Putamen (tissue), 1 donor: Measurements from ENCODE around the gene DNAI2.

Source experiments
- DNase-seq: peaks from one replicate; pipeline ENCODE4 v3.0.0-alpha.2; 2016; ENCODE audit warnings: low spot score

The DNAI2 gene

GRCh38 chr17:74274060-74274708 is at the start of gene DNAI2:
Gene DNAI2, plus strand, starts transcription at chr17:74274234. Its CDS starts 7,584 bp downstream, at chr17:74281818.
- DNase-seq: no peak

- no peak for DNase-seq
Observed at GRCh38 chr17:74224959-74225725, 48.9 kb upstream of the DNAI2 start.

GRCh38 chr17:74226252-74226651 is 47.8 kb upstream of the DNAI2 start:
- no peak for DNase-seq

GRCh38 chr17:74227271-74228080 is 46.6 kb upstream of the DNAI2 start:
- no peak for DNase-seq

GRCh38 chr17:74228306-74228978 is 45.6 kb upstream of the DNAI2 start:
- DNase-seq: no peak

GRCh38 chr17:74230896-74231295 is 43.1 kb upstream of the DNAI2 start:
- no peak for DNase-seq

- no peak for DNase-seq
Observed at GRCh38 chr17:74231928-74232907, 41.8 kb upstream of the DNAI2 start.

- no peak for DNase-seq
Observed at GRCh38 chr17:74233937-74234336, 40.1 kb upstream of the DNAI2 start.

- DNase-seq: no peak
Observed at GRCh38 chr17:74234486-74234885, 39.5 kb upstream of the DNAI2 start.

GRCh38 chr17:74235040-74235581 is 38.9 kb upstream of the DNAI2 start:
- DNase-seq: peak; percentile 87

GRCh38 chr17:74235911-74236371 is 38.1 kb upstream of the DNAI2 start:
- no peak for DNase-seq

GRCh38 chr17:74237321-74237720 is 36.7 kb upstream of the DNAI2 start:
- no peak for DNase-seq

- DNase-seq: no peak
Observed at GRCh38 chr17:74239172-74239571, 34.9 kb upstream of the DNAI2 start.

GRCh38 chr17:74240618-74241205 is 33.3 kb upstream of the DNAI2 start:
- no peak for DNase-seq

- peak; percentile 57 for DNase-seq
Observed at GRCh38 chr17:74241431-74241830, 32.6 kb upstream of the DNAI2 start.

- no peak for DNase-seq
Observed at GRCh38 chr17:74241847-74242246, 32.2 kb upstream of the DNAI2 start.

GRCh38 chr17:74243013-74243755 is 30.9 kb upstream of the DNAI2 start:
- DNase-seq: no peak

GRCh38 chr17:74244128-74244527 is 29.9 kb upstream of the DNAI2 start:
- DNase-seq: no peak

GRCh38 chr17:74244548-74244947 is 29.5 kb upstream of the DNAI2 start:
- DNase-seq: peak; percentile 91
